ENCODE measurements around the gene AGR2.

AGR2 gene

DNA sequence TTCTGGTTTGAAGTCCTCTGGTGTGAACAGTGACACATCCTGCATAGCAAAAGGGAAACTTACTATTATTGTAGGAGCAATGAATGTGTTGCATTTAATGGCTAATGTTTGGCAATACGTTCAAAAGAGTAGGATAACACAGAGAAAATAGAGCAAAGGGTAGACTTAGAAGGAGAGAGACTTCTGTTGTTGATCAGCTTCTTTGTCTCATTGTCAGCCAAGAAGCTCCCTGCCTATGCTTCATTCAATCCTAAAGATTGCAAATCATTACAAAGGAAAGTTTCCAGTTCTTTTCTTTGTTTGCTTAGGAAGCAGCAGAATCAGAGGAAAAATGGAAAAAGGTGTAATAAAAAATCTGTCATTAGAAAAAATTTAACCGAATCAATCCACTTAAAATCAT is 59.2 kb downstream of the AGR2 start:
- no peak for DNase-seq (ENCODE audit: extremely low read depth, low read depth)
- no peak overlapping the region for H3K4me3 ChIP-seq (replicated peaks; ENCODE audit: low read depth, low read length)
- TF ChIP-seq, protein P1, sequence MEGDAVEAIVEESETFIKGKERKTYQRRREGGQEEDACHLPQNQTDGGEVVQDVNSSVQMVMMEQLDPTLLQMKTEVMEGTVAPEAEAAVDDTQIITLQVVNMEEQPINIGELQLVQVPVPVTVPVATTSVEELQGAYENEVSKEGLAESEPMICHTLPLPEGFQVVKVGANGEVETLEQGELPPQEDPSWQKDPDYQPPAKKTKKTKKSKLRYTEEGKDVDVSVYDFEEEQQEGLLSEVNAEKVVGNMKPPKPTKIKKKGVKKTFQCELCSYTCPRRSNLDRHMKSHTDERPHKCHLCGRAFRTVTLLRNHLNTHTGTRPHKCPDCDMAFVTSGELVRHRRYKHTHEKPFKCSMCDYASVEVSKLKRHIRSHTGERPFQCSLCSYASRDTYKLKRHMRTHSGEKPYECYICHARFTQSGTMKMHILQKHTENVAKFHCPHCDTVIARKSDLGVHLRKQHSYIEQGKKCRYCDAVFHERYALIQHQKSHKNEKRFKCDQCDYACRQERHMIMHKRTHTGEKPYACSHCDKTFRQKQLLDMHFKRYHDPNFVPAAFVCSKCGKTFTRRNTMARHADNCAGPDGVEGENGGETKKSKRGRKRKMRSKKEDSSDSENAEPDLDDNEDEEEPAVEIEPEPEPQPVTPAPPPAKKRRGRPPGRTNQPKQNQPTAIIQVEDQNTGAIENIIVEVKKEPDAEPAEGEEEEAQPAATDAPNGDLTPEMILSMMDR (IDR thresholded peaks at IDR 0.05; ENCODE audit: low read depth, low read length, missing control alignments): no peak

DNA sequence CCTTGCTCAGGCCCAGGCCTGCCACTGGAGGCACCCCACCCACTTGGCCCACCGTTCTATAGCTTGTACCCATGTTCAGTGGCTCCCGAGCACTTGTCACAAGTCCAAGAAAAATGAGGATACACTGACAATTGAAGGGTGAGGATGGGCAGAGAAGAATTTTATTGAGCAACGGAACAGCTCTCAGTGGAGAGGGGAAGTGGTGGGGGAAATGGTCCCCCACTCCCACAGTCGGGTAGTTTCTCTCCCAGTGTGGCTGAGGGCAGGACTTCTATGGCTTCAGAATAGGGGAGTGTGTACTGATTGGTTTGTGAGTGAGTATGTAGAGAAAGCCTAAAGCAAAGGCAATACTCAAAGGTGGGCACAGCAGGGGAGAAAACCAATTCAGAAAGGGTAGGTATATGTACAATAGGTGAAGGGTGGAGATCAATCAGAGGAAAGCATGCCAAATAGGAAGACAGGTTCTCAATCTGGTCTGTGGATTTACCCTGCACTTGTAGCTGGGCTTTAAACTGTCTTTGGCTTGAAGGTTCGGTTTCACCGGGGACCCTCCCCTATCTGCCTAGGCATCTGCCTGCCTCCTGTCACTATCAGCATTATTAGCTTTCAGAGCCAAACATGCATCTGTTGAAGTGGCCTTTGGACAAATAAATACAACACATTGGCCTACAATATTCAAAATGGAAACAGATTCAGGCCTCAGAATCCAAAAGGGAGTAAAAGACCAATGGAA is 60.1 kb downstream of the AGR2 start:
- TF ChIP-seq, protein P1 (IDR thresholded peaks at IDR 0.05; ENCODE audit: low read depth, low read length, missing control alignments): no peak
- DNase-seq (ENCODE audit: extremely low read depth, low read depth): no peak
- no peak overlapping the region for H3K4me3 ChIP-seq (replicated peaks; ENCODE audit: low read depth, low read length)

DNA sequence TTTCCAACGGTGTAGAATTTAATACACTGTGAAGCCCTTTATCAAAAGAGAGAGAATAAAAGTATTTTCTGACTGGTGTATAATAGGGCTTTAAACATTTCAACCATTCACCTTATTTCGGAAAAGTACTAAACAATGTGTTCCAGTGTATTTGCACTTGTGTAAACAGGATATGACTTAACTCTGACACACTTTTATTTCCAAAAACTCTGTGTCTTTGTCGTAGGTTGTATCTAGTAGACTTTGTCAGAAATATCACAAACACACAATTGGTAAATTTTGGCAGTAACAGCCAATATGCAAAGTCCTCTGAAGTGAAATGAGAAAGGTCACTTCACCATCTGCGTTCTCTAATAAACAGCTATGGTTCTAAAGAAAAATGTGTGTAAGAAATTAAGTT is 61.6 kb downstream of the AGR2 start:
- peak; percentile 62 for DNase-seq (ENCODE audit: extremely low read depth, low read depth)
- TF ChIP-seq, protein P1 (IDR thresholded peaks at IDR 0.05; ENCODE audit: low read depth, low read length, missing control alignments): no peak
- no peak overlapping the region for H3K4me3 ChIP-seq (replicated peaks; ENCODE audit: low read depth, low read length)

DNA sequence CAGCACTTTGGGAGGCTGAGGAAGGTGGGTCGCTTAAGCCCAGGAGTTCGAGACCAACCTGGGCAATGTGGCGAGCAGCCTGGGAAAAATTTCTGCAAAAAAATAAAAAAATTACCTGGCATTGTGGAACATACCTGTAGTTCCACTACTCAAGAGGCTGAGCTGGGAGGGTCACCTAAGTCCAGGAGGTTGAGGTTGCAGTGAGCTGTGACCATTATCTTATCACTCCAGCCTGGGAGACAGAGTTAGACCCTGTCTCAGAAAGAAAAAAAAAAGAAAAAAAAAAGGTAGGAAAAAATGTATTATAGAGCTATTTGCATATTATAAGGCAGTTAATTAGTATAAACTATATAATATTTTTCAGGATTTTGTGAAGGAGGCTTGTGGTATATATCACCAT is 62.3 kb downstream of the AGR2 start:
- no peak overlapping the region for H3K4me3 ChIP-seq (replicated peaks; ENCODE audit: low read depth, low read length)
- TF ChIP-seq, protein P1 (IDR thresholded peaks at IDR 0.05; ENCODE audit: low read depth, low read length, missing control alignments): no peak
- no peak for DNase-seq (ENCODE audit: extremely low read depth, low read depth)
